SU-DHL-6 (cell line): Measurements from ENCODE around the gene PACS1.

ENCODE experiments used
- EZH2phosphoT487 ChIP-seq: fragments of 200-600 bp; sonication (generic), shearing (Covaris generic); conservative IDR thresholded peaks from 2 replicates; pipeline ENCODE4 v1.6.1; 2018; ENCODE audit warnings: mild to moderate bottlenecking, antibody characterized with exemption, low read length, moderate library complexity, mixed read lengths
- TF ChIP-seq, protein P1 (sequence below): fragments of 200-600 bp; sonication (generic); IDR thresholded peaks from one replicate; pipeline ENCODE4 v1.5.1; 2017; ENCODE audit warnings: antibody characterized with exemption, mild to moderate bottlenecking, low read length, moderate library complexity; ENCODE audit not compliant: insufficient read depth, poor library complexity, severe bottlenecking

GRCh38 chr11:66071381-66071801 is 1.3 kb downstream of the PACS1 start:
- TF ChIP-seq, protein P1, sequence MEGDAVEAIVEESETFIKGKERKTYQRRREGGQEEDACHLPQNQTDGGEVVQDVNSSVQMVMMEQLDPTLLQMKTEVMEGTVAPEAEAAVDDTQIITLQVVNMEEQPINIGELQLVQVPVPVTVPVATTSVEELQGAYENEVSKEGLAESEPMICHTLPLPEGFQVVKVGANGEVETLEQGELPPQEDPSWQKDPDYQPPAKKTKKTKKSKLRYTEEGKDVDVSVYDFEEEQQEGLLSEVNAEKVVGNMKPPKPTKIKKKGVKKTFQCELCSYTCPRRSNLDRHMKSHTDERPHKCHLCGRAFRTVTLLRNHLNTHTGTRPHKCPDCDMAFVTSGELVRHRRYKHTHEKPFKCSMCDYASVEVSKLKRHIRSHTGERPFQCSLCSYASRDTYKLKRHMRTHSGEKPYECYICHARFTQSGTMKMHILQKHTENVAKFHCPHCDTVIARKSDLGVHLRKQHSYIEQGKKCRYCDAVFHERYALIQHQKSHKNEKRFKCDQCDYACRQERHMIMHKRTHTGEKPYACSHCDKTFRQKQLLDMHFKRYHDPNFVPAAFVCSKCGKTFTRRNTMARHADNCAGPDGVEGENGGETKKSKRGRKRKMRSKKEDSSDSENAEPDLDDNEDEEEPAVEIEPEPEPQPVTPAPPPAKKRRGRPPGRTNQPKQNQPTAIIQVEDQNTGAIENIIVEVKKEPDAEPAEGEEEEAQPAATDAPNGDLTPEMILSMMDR = no peak
- TF ChIP-seq EZH2phosphoT487 = no peak
